Hematopoietic multipotent progenitor cell treated with erythropoietin and hydrocortisone succinate and interleukin-3 and kit ligand, for 15 days (in vitro differentiated cells): ENCODE results near the gene PDE3A.
"Not testable (repeated sequence)": the region's sequence is repeated elsewhere in the genome, so short reads cannot be mapped to it uniquely, and the experiment has no call there.

Source experiments
- DNase-seq: peaks from one replicate; pipeline ENCODE4 v3.0.0-alpha.2; 2015; ENCODE audit warnings: low spot score

PDE3A gene

DNA sequence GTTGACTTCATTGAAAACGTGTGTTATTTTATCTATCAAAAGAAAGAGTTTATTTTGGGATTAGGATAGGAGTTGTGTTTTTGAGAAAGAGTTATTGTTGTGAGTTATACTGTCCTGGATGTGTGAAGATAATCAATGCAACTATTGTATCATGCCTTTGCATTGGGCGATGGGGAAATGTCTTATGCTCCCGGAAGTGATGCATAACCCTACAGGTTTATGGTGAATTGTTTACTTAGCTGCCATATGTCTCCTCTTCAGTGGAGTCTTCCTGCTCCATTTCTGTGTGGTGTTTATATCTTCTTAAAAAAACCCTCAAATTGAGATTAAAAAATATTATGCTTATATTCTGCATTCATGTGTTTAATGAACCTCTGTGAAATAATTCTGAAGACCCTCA is 6.5 kb downstream of the PDE3A start:
- no peak for DNase-seq

DNA sequence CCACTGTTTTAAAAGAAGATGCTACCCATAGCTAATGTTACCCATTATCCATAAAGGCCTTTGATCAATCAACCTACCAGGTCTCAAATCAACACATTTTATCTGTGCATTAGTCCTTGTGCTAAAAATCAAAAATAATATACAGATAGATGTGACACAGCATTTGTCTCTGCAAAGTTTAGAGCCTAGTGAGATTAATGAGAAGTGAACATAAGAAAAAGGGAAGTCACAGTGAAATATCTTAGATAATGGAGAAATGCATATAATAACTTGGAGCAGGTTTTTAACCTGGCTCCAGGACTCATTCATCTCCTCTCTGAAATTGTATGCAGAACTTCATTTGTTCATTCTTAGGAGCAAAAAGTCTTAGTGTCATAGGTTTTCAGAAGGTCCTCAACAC is 7.2 kb downstream of the PDE3A start:
- no peak for DNase-seq

DNA sequence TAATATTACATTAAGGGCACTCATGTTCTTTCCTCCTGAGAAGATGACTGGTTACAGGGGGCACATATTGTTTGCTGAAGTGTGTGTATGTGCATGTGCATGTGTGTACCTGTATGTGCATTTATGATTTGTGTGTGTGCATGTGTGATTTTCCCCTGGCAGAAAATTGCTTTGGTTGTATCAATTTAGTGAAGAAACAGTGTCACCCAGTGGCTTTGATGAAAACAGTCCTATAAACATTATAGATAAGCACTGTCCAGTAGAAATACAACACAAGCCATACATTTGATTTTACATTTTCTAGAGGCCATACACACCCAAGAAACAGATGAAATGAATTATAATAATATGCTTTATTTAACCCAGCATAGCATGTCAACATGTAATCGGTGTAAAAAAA is 8.6 kb downstream of the PDE3A start:
- DNase-seq, result no peak

DNA sequence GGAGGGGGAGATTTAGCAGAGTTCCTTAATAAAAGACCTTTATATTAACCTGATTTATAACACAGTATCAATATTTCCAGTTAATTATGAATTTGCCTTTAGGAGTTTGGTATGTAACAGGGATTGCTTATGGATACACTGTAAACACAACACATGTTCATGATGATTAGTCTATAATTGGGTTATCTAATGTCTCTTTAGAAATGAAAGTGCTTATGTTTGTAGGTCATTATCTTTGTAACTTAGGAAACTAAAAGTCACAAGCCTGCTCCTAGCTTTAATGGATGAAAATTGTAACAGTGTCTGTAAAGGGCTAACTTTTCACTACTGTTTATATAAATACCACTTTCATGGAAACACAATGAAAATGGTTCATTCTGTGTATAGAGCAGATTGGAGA is 9.4 kb downstream of the PDE3A start:
- no peak for DNase-seq

DNA sequence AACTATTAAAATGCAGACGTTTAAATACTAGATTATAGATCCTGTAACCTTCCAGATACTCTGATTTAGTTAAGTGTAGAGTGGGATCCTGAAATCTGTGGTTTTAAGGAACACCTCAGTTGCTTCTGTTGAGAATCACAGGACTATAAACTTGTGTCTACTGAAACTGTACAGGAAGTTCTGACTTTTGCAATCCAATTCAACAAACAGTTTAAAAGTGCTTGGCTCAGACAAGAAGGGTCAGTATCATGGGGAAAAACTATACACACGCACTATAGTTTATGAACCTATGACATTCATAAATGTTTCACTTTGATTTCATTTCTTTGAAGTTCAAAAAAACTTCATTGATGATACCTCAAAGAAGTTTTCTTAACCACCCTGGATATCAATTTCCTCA is 13.8 kb downstream of the PDE3A start:
- DNase-seq, result no peak

DNA sequence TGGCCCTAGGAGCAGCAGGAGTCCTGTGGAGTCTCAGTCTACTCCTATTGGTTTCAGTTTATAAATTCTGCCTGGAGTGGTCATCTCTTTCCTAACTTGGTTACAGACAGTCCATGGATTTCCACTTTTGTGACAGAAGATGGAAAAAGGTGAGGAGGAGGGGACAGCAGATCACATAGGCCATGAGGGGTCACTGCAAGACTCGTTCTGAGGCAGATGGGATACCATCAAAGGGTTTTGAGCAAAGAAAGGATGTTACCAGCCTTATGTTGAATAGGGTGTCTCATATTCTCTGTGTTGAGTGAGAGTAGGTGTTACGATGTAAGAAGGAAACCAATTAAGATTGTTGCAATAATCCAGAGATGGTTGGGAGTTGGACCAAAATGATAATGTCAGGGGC is 15.3 kb downstream of the PDE3A start:
- no peak for DNase-seq

DNA sequence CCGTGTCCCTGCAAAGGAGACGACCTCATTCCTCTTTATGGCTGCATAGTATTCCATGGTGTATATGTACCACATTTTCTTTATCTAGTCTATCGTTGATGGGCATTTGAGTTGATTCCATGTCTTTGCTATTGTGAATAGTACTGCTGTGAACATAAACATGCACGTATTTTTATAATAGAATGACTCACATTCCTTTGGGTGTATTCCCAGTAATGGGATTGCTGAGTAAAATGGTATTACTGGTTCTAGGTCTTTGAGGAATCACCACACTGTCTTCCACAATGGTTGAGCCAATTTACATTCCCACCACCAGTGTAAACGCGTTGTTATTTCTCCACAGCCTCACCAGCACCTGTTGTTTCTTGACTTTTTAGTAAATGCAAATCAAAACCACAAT is 16.5 kb downstream of the PDE3A start:
- not testable (repeated sequence) for DNase-seq

DNA sequence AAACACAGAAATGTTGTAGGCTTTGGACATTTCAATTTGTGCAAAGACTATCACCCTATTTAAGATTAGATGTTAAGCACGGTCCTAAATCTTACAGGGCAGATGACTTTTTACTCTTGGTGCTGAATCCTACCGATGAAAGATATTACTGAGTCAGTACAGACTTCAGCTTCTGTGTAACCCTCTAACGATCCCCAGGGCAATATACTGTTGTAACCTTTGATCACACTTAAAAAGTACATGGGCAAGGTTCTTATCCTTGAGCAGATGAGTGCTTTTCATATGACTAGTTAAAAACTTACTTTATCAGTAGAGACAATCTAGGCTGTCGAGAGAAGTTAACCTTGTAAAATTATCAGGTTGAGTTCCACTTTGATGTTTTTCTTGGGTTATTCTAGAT is 22.5 kb downstream of the PDE3A start:
- DNase-seq, result no peak

DNA sequence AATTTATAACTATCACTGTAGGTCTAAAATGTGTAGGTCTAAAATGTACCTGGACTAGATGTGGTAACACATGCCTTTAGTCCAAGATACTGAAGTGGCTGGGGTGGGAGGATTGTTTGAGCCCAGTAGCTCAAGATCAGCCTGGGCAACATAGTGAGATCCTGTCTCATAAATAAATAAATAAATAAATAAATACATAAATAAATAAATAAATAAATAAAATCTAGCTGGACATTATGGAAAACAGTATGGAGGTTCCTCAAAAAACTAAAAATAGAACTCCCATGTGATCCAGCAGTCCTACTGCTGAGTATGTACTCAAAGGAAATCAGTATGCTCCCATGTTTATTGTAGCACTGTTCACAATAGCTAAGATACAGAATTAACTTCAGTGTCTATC is 24.0 kb downstream of the PDE3A start:
- DNase-seq, result no peak

DNA sequence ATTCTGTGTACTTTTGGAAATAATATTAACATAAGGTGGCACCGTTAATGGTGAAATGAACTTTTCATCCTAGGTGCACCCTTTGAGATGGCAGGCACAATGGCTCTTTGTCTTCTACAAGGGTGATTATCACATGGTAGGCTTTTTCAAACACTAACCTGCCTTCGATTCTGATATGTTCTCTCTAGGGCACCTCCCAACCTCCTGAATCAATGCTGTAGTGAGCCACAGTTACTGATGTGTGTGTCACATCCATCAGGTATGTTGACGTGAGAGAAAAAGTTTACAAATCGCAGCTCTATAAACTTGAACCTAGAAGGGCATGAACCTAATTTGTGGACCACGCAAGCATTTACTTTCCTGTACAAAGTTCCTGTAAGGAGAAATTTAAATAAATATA is 25.4 kb downstream of the PDE3A start:
- DNase-seq, result no peak

DNA sequence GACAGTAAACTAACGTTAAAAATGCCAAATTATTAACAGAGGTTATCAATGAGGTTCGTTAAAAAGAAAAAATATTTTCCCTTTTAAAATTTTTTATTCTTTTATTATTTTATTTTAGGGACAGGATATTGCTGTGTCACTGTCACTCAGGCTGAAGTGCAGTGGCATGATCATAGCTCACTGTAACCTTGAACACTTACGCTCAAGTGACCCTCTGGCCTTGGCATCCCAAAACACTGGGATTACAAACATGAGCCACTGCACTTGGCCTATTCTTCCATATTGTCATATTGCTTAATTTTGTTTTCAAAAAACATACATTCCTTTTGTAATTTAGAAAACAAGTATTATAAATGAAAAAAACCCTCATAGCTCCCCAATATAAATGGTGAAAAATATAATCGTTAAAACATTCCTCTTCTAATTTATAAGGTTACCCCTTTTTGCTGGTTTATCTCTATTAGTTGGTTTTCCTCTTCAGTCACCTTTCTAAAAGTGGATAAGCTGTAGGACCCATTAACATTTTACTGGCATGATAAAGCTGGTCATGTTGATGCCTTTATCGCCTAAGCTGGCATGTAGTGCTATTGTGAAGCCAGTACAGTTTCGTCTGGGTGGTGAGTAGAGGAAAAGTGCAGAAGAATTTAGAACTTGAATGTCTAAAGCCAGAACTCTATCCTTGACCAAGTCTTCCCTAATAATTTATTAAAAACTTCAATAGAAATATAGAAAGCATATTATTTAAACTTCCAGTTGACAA is 27.6 kb downstream of the PDE3A start:
- no peak for DNase-seq

DNA sequence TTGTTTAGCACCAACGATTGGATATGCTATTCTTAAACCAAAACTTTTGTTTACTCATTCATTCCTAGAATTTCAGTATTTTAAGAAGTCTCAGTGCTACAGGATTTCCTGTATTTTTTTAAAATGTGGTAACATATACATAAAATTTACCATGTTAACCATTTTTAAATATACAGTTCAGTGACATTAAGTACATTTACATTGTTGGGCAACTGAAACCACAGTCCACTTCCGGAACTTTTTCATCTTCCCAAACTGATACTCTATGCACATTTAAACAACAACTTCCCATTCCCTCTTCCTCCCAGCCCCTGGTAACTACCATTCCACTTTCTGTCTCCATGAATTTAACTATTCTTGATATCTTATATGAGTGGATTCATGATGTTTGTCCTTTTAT is 30.3 kb downstream of the PDE3A start:
- DNase-seq, result no peak

DNA sequence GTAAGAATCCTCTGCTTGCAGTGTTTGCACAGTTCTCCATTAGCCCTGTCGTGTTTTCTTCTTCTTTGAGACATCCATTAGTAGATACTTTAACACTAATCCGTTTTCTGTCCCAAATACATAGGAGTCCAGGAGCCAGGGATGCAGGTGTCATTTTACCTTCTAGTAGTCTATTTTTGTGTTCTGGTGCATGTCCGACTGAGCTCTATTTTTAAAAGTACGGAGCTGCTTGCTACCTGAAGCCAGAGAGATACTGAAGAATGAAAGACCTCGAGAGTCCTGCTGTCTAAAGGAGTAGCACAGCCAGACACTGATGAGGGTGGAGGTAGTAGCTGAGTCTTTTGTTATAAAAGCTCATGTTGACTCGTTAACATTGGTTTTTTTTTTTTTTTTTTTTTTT is 31.7 kb downstream of the PDE3A start:
- DNase-seq, result no peak

DNA sequence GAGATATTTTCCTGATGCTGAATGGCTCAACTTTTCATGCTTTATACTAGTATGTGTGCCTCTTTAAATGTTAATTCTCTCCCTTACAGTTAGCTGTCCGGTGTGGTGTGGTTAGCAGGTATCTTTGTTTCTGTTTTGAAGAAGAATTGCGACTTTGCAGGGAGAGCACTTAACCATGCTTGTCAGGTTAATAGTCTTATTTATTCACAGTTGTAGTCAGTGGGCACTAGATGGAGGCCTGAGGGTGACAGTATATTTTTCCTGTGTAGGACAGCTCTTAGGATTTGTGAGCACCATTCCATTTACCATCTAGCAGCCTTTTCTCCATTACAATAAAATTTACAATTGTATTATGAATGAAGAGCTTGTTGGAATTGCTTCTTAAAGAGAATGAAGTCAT is 34.9 kb downstream of the PDE3A start:
- DNase-seq, result no peak

DNA sequence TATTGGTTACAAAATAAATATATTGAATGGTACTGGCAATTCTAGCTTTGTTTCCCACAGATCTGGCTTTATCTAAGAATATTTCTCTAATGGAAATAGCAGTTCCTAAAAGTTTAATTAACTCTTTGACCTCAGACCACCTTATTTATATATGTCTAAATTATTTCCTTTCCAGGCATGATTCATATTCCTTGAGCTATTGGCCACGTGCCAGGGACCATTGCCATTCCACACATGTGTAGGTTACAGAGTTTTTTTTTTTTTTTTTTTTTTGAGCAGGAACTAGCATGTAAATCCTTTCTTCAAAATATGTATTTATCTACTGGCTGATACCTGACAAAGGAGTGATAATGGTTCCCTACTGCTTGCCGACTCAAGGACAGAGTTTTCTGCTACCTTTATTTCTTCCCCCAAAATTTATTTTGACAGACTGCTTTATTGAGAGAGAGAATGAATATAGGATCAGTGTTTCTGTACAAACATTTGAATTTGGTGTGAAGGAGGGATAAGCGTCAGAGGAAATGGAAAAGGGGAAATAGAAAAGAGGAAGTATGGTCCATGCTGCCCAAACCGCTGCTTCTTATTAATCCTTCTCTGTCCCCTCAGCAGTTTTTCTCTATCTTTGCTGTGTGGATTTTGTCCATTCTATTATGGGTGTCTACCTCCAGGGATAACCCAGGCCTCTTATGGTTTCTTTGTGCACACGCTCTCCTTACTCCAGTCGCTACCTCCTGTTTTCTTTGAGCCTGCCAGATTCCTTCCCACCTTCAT is 36.4 kb downstream of the PDE3A start:
- DNase-seq, result no peak

DNA sequence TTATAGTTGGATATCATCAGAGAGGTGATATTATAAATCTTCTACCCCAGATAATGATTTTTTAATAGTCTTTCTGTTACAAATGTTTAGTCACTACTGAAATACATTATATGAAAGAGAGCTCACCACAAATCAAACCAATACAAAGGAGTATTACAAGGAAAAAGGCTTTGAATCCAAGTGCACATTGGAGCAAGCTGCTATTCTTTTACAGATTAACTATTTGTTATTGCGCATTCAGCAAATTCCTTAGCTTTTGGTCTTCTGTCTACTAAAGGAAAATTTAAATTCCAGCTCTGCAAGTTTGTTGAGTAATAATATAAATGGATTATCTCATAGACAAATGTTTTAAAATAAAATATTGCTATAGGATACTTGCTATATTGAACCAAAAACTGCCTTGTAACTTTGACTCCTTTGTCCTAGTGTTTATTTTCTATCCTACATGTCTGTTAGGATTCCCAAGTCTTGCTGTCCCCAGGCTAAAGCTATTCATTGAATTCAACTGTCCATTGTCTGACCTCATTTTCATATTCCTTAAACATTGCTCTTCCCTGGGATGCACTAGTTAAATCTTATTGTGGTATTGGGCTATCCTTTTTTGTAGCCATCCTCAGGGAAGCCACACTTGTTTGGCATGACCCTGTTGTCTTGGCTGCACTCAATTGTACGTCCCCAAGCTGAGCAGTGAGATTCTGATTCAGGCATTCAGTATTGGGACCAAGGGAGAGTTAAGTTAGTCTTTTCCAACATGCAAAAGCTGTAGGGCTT is 41.5 kb downstream of the PDE3A start:
- no peak for DNase-seq

DNA sequence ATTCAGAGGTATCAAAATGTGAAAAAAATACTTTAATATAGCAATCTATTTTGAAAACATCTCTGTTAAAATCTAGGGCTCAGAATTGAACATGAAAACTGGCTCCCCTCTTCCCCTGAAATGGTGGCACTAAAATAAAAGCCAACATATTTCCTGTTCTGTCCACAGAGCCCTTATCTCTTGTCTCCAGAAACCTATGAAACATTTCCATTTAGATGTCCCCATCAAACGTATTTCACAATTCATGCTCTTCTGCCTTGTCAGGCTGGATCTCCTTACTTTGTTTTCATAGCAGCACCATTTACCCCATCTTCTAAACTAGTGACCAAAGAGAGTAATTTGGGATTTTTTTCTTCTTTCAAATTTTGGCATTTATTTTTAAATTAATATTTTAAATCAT is 42.4 kb downstream of the PDE3A start:
- DNase-seq, result no peak

DNA sequence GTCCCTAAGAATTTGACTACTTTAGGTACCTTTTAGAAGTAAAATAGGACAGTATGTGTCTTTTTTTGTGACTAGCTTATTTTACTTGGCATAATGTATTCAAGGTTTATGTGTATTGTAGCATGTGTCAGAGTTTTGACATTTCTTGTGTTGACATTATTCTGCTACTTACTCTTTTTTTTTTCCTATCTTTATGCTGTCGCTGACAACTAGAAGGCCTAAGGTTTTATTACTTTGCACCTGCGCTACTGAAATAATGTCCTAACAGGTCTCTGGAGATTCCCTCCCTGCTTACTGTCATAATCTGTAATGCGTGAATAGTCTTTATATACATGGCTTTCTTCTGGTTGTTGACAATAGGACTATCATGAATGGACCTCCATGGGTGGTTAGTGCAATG is 43.0 kb downstream of the PDE3A start:
- DNase-seq, result no peak

DNA sequence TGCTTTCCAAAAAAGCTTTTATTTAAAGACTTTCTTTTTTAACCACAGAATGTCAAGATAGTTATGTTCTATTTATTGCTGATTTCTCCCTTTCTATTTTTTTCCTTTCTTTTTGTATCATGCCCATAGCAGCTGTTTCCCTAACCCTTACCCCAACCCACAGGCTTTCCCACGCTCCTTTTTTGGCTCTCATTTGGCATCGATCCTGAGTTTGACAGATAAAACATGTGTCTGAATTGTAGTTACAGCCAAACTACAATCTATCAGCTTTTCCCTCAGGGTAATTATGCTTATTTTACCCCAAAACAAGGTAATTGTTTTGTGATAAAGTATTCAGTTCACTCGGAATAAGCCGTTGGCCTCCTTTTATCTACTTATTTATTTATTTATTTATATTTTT is 46.7 kb downstream of the PDE3A start:
- DNase-seq, result no peak

DNA sequence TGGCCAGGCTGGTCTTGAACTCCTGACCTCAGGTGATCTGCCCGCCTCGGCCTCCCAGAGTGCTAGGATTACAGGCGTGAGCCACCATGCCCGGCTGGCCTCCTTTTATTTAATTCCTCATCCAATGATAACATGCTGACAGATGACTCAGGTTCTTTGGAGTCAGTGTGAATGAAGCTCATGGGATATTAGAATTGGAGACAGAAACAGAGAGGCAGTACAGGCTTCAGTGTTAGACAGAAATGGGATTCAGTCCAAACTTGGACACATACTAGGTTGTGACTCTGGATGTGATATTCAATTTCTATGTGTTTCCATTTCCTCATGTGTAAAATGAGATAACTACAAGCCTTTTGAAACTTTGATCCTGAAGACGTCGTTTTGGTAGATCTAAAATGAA is 47.3 kb downstream of the PDE3A start:
- DNase-seq, result no peak

DNA sequence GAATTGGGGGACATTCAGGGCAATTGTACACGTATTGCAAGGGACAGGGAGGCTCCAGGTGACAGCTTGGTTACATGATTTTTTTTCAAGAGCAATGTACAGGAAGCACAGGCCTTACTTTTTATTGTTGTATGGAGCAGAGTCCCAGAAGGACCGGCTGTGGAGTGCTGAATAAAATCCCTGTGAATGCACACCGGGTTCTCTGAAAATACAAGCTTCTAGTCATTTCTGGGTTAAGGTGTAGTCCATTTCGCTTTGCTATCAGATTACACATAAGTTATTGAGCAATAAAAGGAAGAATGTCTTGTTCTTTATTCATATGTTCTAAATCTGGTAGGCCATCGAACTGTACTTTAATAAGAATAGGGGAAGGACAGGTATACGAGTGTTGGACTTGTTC is 52.2 kb downstream of the PDE3A start:
- DNase-seq, result no peak

DNA sequence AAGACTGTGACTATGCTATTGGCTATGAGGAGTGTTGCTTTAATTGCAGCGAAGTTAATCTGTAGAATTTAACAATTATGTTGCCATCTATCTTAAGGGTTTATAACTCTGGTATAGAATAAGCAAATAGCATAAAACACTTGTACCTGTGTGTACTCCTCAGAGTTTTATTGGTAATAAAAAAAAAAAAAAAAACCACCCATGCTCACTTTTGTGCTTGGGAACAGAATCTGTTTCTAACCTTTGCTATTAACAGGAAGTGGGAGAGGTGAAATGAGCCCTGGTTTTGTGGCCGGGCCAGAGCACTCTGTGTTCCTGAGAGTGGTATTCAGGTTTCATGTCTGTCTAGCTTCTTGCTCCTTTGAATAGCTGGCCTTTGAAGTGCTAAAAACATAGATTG is 53.1 kb downstream of the PDE3A start:
- DNase-seq, result no peak

DNA sequence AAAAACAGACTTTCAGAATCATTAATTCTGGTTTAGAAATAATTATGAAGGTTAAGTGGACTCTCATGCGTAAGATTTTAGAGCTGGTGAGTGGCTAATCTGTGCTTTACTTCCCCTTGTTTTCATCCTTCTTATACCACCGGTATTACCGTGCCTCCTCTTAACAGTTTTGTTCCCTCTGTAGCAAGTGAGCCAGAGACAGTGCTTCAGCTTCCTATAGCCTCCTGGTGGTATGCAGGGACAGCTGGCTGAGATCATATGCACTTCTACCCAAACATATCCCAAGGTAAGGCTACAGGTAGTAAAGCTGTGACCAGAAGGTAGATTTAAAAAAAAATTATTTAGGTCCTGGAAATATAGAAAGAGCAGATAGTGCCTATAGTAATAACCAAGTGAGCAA is 55.2 kb downstream of the PDE3A start:
- DNase-seq, result no peak
